H9 (cell line): ENCODE measurements around the gene PHAF1. TPM values are rescaled to one million over a fixed set of nuclear protein-coding genes. Genes with fewer than 3 reads are reported as not detected.

Experiments
- DNase-seq: peaks from one replicate; pipeline ENCODE4 v3.0.0-alpha.2; 2017
- H2AFZ ChIP-seq: one replicate; pipeline ENCODE4 v1.6.1; 2013; ENCODE audit warnings: mild to moderate bottlenecking, low read length, control low read depth, moderate library complexity
- H2AK5ac ChIP-seq: 2 replicates; pipeline ENCODE4 v1.6.1; 2013; ENCODE audit warnings: low read length, control low read depth, mixed read lengths; ENCODE audit not compliant: insufficient read length
- H2BK120ac ChIP-seq: one replicate; pipeline ENCODE4 v1.6.1; 2013; ENCODE audit warnings: low read depth, mild to moderate bottlenecking, low read length, control low read depth, inconsistent platforms; ENCODE audit not compliant: poor library complexity, severe bottlenecking
- H2BK12ac ChIP-seq: 2 replicates; pipeline ENCODE4 v1.6.1; 2013; ENCODE audit warnings: low read length, control low read depth, mixed read lengths, low read depth; ENCODE audit not compliant: insufficient read length
- H2BK15ac ChIP-seq: 2 replicates; pipeline ENCODE4 v1.6.1; 2013; ENCODE audit warnings: low read depth, low read length, control low read depth
- H2BK20ac ChIP-seq: one replicate; pipeline ENCODE4 v1.6.1; 2013; ENCODE audit warnings: low read depth, mild to moderate bottlenecking, low read length, control low read depth, inconsistent platforms; ENCODE audit not compliant: poor library complexity, severe bottlenecking
- H2BK5ac ChIP-seq: 2 replicates; pipeline ENCODE4 v1.6.1; 2013; ENCODE audit warnings: low read length, control low read depth, mixed read lengths; ENCODE audit not compliant: insufficient read length
- H3K14ac ChIP-seq: 2 replicates; pipeline ENCODE4 v1.6.1; 2013; ENCODE audit warnings: low read length, control low read depth; ENCODE audit not compliant: insufficient read depth
- H3K18ac ChIP-seq: 2 replicates; pipeline ENCODE4 v1.6.1; 2013; ENCODE audit warnings: low read depth, mild to moderate bottlenecking, mixed read lengths, low read length, control low read depth; ENCODE audit not compliant: insufficient read length
- H3K23ac ChIP-seq: 2 replicates; pipeline ENCODE4 v1.6.1; 2013; ENCODE audit warnings: low read length, control low read depth, mixed read lengths, low read depth; ENCODE audit not compliant: insufficient read length
- H3K23me2 ChIP-seq: 2 replicates; pipeline ENCODE4 v1.6.1; 2013; ENCODE audit warnings: low read depth, mild to moderate bottlenecking, mixed read lengths, low read length, control low read depth; ENCODE audit not compliant: insufficient read length, poor library complexity, severe bottlenecking
- H3K27ac ChIP-seq: 2 replicates; pipeline ENCODE4 v1.5.1; 2013; ENCODE audit warnings: low read length, control low read depth, mixed read lengths, low read depth; ENCODE audit not compliant: insufficient read length
- H3K27me3 ChIP-seq: 2 replicates; pipeline ENCODE4 v1.6.1; 2013; ENCODE audit warnings: low read length, control low read depth, inconsistent platforms; ENCODE audit not compliant: insufficient read depth
- H3K4ac ChIP-seq: 2 replicates; pipeline ENCODE4 v1.6.1; 2013; ENCODE audit warnings: low read depth, mild to moderate bottlenecking, control low read depth, inconsistent platforms, low read length, moderate library complexity
- H3K4me1 ChIP-seq: 2 replicates; pipeline ENCODE4 v1.6.1; 2013; ENCODE audit warnings: low read length, control low read depth, inconsistent platforms; ENCODE audit not compliant: insufficient read depth
- H3K4me2 ChIP-seq: 2 replicates; pipeline ENCODE4 v1.6.1; 2013; ENCODE audit warnings: low read length, control low read depth, mixed read lengths; ENCODE audit not compliant: insufficient read length, insufficient read depth
- H3K56ac ChIP-seq: 2 replicates; pipeline ENCODE4 v1.6.1; 2013; ENCODE audit warnings: low read depth, mild to moderate bottlenecking, mixed read lengths, low read length, control low read depth; ENCODE audit not compliant: insufficient read length
- H3K79me1 ChIP-seq: 2 replicates; pipeline ENCODE4 v1.6.1; 2013; ENCODE audit warnings: low read depth, mild to moderate bottlenecking, moderate library complexity, low read length, control low read depth, inconsistent platforms; ENCODE audit not compliant: insufficient read depth, poor library complexity, severe bottlenecking
- H3K79me2 ChIP-seq: 2 replicates; pipeline ENCODE4 v1.6.1; 2013; ENCODE audit warnings: low read length, control low read depth, inconsistent platforms; ENCODE audit not compliant: insufficient read depth
- H3K9ac ChIP-seq: 2 replicates; pipeline ENCODE4 v1.6.1; 2013; ENCODE audit warnings: low read length, control low read depth, mixed read lengths; ENCODE audit not compliant: insufficient read length; ENCODE audit errors: extremely low read depth
- H3K9me3 ChIP-seq: one replicate; pipeline ENCODE4 v1.6.1; 2013; ENCODE audit warnings: low read depth, low read length, inconsistent platforms; ENCODE audit not compliant: control insufficient read depth
- H3T11ph ChIP-seq: one replicate; pipeline ENCODE4 v1.6.1; 2013; ENCODE audit warnings: mild to moderate bottlenecking, low read length, control low read depth, inconsistent platforms
- H4K20me1 ChIP-seq: one replicate; pipeline ENCODE4 v1.6.1; 2013; ENCODE audit not compliant: control insufficient read depth, insufficient read length, insufficient read depth
- H4K5ac ChIP-seq: 2 replicates; pipeline ENCODE4 v1.6.1; 2013; ENCODE audit warnings: low read depth, mild to moderate bottlenecking, mixed read lengths, low read length, control low read depth; ENCODE audit not compliant: insufficient read length
- H4K8ac ChIP-seq: replicated peaks from 2 replicates; pipeline ENCODE4 v1.6.1; 2013; ENCODE audit warnings: low read length, control low read depth, mixed read lengths, low read depth; ENCODE audit not compliant: insufficient read length
- H4K91ac ChIP-seq: 2 replicates; pipeline ENCODE4 v1.6.1; 2013; ENCODE audit warnings: low read depth, mild to moderate bottlenecking, moderate library complexity, mixed read lengths, low read length, control low read depth; ENCODE audit not compliant: insufficient read length
- H3K27ac Mint-ChIP-seq, 3 experiments: 2 replicates in 2 of 3; 3 replicates in 1 of 3; pipeline ENCODE4 v1.8.0; 2020 to 2021; ENCODE audit warnings: mixed read lengths in 3 of 3, mild to moderate bottlenecking in 1 of 3, moderate library complexity in 1 of 3
- H3K27me3 Mint-ChIP-seq: 2 replicates; pipeline ENCODE4 v1.8.0; 2021; ENCODE audit warnings: low read depth, mild to moderate bottlenecking, moderate library complexity, mixed read lengths
- H3K36me3 Mint-ChIP-seq, 3 experiments: 2 replicates in 2 of 3; 3 replicates in 1 of 3; pipeline ENCODE4 v1.8.0; 2020 to 2021; ENCODE audit warnings: low read depth in 3 of 3, mixed read lengths in 3 of 3; ENCODE audit not compliant: insufficient read depth in 1 of 3
- H3K4me1 Mint-ChIP-seq, 2 experiments: 2 replicates each; pipeline ENCODE4 v1.8.0; 2020; ENCODE audit warnings: mixed read lengths in 2 of 2
- H3K4me3 Mint-ChIP-seq, 2 experiments: 2 replicates in 1 of 2; 3 replicates in 1 of 2; pipeline ENCODE4 v1.8.0; 2020 to 2021; ENCODE audit warnings: mild to moderate bottlenecking in 2 of 2, mixed read lengths in 2 of 2, moderate library complexity in 1 of 2
- H3K9me3 Mint-ChIP-seq, 2 experiments: 2 replicates in 1 of 2; 3 replicates in 1 of 2; pipeline ENCODE4 v1.8.0; 2020; ENCODE audit warnings: mild to moderate bottlenecking in 2 of 2, mixed read lengths in 2 of 2, moderate library complexity in 1 of 2
- CTCF ChIP-seq: fragments of 200-600 bp; sonication (generic); conservative IDR thresholded peaks from 3 replicates; pipeline ENCODE4 v1.8.0; 2021; ENCODE audit warnings: antibody characterized with exemption, mild to moderate bottlenecking
- WGBS: extraction: QIAGEN DNeasy Blood & Tissue Kit; methylation state at CpG from one replicate; pipeline ENCODE4 v1.1.7; 2013; ENCODE audit warnings: missing lambda C conversion rate, low lambda C conversion rate, mixed read lengths; ENCODE audit not compliant: insufficient read length; ENCODE audit errors: extremely low coverage; 5-methylcytosine and 5-hydroxymethylcytosine counted together
- total RNA-seq: library from RNA; stranded (reverse); gene quantifications from 2 replicates; pipeline ENCODE4 v1.2.1, GENCODE V29; 2021

PHAF1 gene
- total RNA-seq, 1 experiment from 2014 or later = 18.8 TPM

GRCh38 chr16:67148221-67148620 lies 38.5 kb downstream of the PHAF1 start:
- H4K5ac ChIP-seq = no peak overlapping the region
- Mint-ChIP-seq H3K9me3 (peaks cover 0 to 3% of the 10 kb centered on the region in 2 experiments; a peak in 2 of 5 replicates), H3K27me3 (peaks cover 23% of the 10 kb centered on the region), H3K4me1 (peaks cover 10 to 14% of the 10 kb centered on the region in 2 experiments), H3K27ac (no peak overlapping the region; a peak in 1 of 7 replicates), H3K4me3 (no peak overlapping the region; a peak in 1 of 5 replicates), H3K36me3 (peaks cover 13 to 54% (median 54%) of the 10 kb centered on the region in 3 experiments)
- no peak overlapping the region for H3K4me2 ChIP-seq
- H3K4me1 ChIP-seq = no peaks in the 10 kb centered on the region
- H3K79me2 ChIP-seq = no peaks in the 10 kb centered on the region
- H3K14ac ChIP-seq = no peak overlapping the region
- no peak for DNase-seq
- no peak overlapping the region for H2BK12ac ChIP-seq
- no peak overlapping the region for H3K4ac ChIP-seq
- peaks cover 5% of the 10 kb centered on the region for H3K23me2 ChIP-seq
- no peaks in the 10 kb centered on the region for H4K20me1 ChIP-seq
- no peak overlapping the region for H2BK5ac ChIP-seq
- no peak overlapping the region for H4K91ac ChIP-seq
- H2AK5ac ChIP-seq = no peak overlapping the region
- no peak overlapping the region for H2BK20ac ChIP-seq
- no peaks in the 10 kb centered on the region for H3K79me1 ChIP-seq
- H4K8ac ChIP-seq = no peak overlapping the region
- H3K27ac ChIP-seq = no peak overlapping the region
- H3K27me3 ChIP-seq = peaks cover 12% of the 10 kb centered on the region; the same call in 1 of the 2 replicates
- H3K56ac ChIP-seq = no peak overlapping the region
- TF ChIP-seq CTCF = no peak
- no peaks in the 10 kb centered on the region for H3K9me3 ChIP-seq
- H3K9ac ChIP-seq = no peak overlapping the region
- H2BK120ac ChIP-seq = no peak overlapping the region
- no peak overlapping the region for H3K18ac ChIP-seq
- H2BK15ac ChIP-seq = no peak overlapping the region
- WGBS = no CpG with 5 or more reads among the region's 2 CpGs
- no peak overlapping the region for H3K23ac ChIP-seq
- H3T11ph ChIP-seq = no peak overlapping the region
- H2AFZ ChIP-seq = no peak overlapping the region
